ENCODE data around the gene CPT1B.

CPT1B gene

GRCh38 chr22:50519151-50519550 lies 59.1 kb downstream of the CPT1B start:
- no peak for TF ChIP-seq CTCF (IDR thresholded peaks at IDR 0.05; ENCODE audit: unreplicated experiment in 3 of 3)
- H3K4me3 Mint-ChIP-seq = no peak overlapping the region
- H3K4me1 Mint-ChIP-seq = no peaks in the 10 kb centered on the region
- peaks cover 22% of the 10 kb centered on the region for H3K36me3 Mint-ChIP-seq (ENCODE audit: low read depth)
- no peak overlapping the region for H3K27ac Mint-ChIP-seq
- no peaks in the 10 kb centered on the region for H3K9me3 Mint-ChIP-seq
- H3K27me3 Mint-ChIP-seq (ENCODE audit: low read depth) = no peaks in the 10 kb centered on the region
